ENCODE measurements around the gene MAML2. TPM values are rescaled to one million over a fixed set of nuclear protein-coding genes. Genes with fewer than 3 reads are reported as not detected.

MAML2 gene
- total RNA-seq, 1 donor from 2014 or later: 3.8 TPM

DNA sequence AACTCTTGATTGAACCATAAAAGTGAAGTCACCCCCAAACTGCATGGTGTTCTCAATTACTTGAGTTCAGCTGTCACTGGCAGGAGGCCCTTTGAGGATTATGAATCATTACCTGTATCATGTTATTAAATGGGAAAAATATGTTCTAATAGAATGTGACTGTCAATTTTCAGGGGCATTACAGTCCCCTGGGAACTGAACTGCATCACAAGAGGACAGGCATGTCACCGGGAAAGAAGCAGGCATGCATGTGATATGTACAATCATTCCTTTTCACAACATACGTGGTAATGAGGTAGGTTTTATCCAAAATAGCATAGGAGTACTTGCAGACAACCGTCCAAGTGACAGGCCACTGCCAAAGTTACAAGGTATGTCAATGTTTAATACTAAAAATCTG lies 165.8 kb downstream of the MAML2 start:
- Mint-ChIP-seq H3K4me3 (no peak overlapping the region), H3K9me3 (no peaks in the 10 kb centered on the region), H3K27me3 (ENCODE audit: insufficient read depth, low read depth) (peaks cover 2% of the 10 kb centered on the region), H3K27ac (no peak overlapping the region), H3K4me1 (peaks cover 29% of the 10 kb centered on the region), H3K36me3 (peaks cover 3% of the 10 kb centered on the region)
- no peak overlapping the region for H3K27ac ChIP-seq
- no peaks in the 10 kb centered on the region for H3K36me3 ChIP-seq
- H3K4me1 ChIP-seq: no peaks in the 10 kb centered on the region
- no peaks in the 10 kb centered on the region for H3K79me2 ChIP-seq (ENCODE audit: low read depth)
- no peak for TF ChIP-seq EZH2phosphoT487 (IDR thresholded peaks at IDR 0.05)
- TF ChIP-seq, protein P1, sequence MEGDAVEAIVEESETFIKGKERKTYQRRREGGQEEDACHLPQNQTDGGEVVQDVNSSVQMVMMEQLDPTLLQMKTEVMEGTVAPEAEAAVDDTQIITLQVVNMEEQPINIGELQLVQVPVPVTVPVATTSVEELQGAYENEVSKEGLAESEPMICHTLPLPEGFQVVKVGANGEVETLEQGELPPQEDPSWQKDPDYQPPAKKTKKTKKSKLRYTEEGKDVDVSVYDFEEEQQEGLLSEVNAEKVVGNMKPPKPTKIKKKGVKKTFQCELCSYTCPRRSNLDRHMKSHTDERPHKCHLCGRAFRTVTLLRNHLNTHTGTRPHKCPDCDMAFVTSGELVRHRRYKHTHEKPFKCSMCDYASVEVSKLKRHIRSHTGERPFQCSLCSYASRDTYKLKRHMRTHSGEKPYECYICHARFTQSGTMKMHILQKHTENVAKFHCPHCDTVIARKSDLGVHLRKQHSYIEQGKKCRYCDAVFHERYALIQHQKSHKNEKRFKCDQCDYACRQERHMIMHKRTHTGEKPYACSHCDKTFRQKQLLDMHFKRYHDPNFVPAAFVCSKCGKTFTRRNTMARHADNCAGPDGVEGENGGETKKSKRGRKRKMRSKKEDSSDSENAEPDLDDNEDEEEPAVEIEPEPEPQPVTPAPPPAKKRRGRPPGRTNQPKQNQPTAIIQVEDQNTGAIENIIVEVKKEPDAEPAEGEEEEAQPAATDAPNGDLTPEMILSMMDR (IDR thresholded peaks at IDR 0.05): no peak
- TF ChIP-seq EZH2 (IDR thresholded peaks at IDR 0.05): no peak
- no peaks in the 10 kb centered on the region for H3F3A ChIP-seq (ENCODE audit: low read depth)
- DNase-seq (ENCODE audit: low spot score): no peak
- H2AFZ ChIP-seq (replicated peaks): no peak overlapping the region
- H3K9ac ChIP-seq: no peak overlapping the region
- H3K27me3 ChIP-seq: no peaks in the 10 kb centered on the region
- no peaks in the 10 kb centered on the region for H4K20me1 ChIP-seq (ENCODE audit: low read depth)
- no peak overlapping the region for H3K4me3 ChIP-seq
- no peak overlapping the region for H3K4me2 ChIP-seq
- H3K9me3 ChIP-seq (ENCODE audit: low read depth): no peaks in the 10 kb centered on the region

DNA sequence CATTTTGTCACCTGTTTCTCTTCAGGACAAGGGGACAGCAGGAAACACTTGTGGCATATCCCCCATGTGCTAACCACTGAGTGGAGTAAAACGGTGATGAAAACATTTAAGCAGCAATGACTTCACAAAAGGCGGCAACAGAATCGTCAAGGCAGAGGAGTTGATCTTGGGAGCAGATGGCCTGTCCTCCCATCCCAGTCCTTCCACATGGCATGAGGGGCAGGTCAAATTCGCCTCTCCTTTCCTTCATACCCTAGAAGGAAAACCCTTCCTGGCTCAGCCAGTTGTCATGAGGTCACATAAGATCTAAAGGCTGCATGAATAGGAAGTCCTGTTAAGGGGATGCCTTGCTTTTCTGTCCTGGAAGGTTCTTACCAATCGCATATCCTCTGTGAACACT lies 169.1 kb downstream of the MAML2 start:
- H3K36me3 ChIP-seq: no peaks in the 10 kb centered on the region
- no peak overlapping the region for H2AFZ ChIP-seq (replicated peaks)
- H3K9ac ChIP-seq: no peak overlapping the region
- H4K20me1 ChIP-seq (ENCODE audit: low read depth): no peaks in the 10 kb centered on the region
- H3K4me1 ChIP-seq: no peaks in the 10 kb centered on the region
- no peaks in the 10 kb centered on the region for H3K9me3 ChIP-seq (ENCODE audit: low read depth)
- Mint-ChIP-seq H3K4me1 (peaks cover 30% of the 10 kb centered on the region), H3K27me3 (ENCODE audit: insufficient read depth, low read depth) (peaks cover 2% of the 10 kb centered on the region), H3K9me3 (no peaks in the 10 kb centered on the region), H3K27ac (no peak overlapping the region), H3K4me3 (no peak overlapping the region), H3K36me3 (peaks cover 7% of the 10 kb centered on the region)
- no peak overlapping the region for H3K4me3 ChIP-seq
- no peak overlapping the region for H3K27ac ChIP-seq
- no peaks in the 10 kb centered on the region for H3K27me3 ChIP-seq
- TF ChIP-seq, protein P1 (IDR thresholded peaks at IDR 0.05): no peak
- TF ChIP-seq EZH2phosphoT487 (IDR thresholded peaks at IDR 0.05): no peak
- no peaks in the 10 kb centered on the region for H3K79me2 ChIP-seq (ENCODE audit: low read depth)
- DNase-seq (ENCODE audit: low spot score): no peak
- no peaks in the 10 kb centered on the region for H3F3A ChIP-seq (ENCODE audit: low read depth)
- no peak overlapping the region for H3K4me2 ChIP-seq

DNA sequence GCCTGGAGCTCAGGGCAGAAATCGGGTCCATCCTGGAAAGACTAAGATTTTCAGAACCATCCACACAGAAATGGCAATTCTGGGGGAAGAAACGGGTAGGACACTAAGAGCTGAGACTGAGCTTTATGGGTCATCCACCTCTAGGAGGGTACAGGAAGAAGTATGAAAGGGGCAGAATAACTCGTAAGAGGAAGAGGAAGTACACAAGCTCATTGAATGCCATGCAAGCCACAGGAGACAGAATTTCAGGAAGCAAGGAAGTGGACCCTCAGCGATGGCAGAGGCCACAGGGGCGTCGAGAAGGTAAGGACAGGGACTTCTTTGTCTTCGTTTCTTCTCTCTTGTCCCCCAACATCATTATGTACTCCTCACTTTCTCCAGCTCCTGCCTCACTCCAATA lies 169.6 kb downstream of the MAML2 start:
- peaks cover 7% of the 10 kb centered on the region for H3K36me3 Mint-ChIP-seq
- Histone ChIP-seq H3K9ac (no peak overlapping the region), H3K9me3 (ENCODE audit: low read depth) (no peaks in the 10 kb centered on the region), H2AFZ (replicated peaks) (no peak overlapping the region), H4K20me1 (ENCODE audit: low read depth) (no peaks in the 10 kb centered on the region), H3K27ac (no peak overlapping the region), H3K79me2 (ENCODE audit: low read depth) (no peaks in the 10 kb centered on the region), H3K4me2 (no peak overlapping the region), H3K27me3 (no peaks in the 10 kb centered on the region), H3K4me1 (no peaks in the 10 kb centered on the region), H3K36me3 (no peaks in the 10 kb centered on the region), H3K4me3 (no peak overlapping the region), H3F3A (ENCODE audit: low read depth) (no peaks in the 10 kb centered on the region)
- no peak for DNase-seq (ENCODE audit: low spot score)
- H3K9me3 Mint-ChIP-seq: no peaks in the 10 kb centered on the region
- no peak for TF ChIP-seq EZH2 (IDR thresholded peaks at IDR 0.05)
- no peak for TF ChIP-seq EZH2phosphoT487 (IDR thresholded peaks at IDR 0.05)
- TF ChIP-seq, protein P1 (IDR thresholded peaks at IDR 0.05): no peak
- H3K4me1 Mint-ChIP-seq: peaks cover 30% of the 10 kb centered on the region
- peaks cover 2% of the 10 kb centered on the region for H3K27me3 Mint-ChIP-seq (ENCODE audit: insufficient read depth, low read depth)
- H3K27ac Mint-ChIP-seq: no peak overlapping the region
- no peak overlapping the region for H3K4me3 Mint-ChIP-seq

Data from neural progenitor cell (in vitro differentiated cells).